ENCODE data around the gene HERC4.
"Not testable (repeated sequence)": the region's sequence is repeated elsewhere in the genome, so short reads cannot be mapped to it uniquely, and the experiment has no call there.

HERC4 gene

DNA sequence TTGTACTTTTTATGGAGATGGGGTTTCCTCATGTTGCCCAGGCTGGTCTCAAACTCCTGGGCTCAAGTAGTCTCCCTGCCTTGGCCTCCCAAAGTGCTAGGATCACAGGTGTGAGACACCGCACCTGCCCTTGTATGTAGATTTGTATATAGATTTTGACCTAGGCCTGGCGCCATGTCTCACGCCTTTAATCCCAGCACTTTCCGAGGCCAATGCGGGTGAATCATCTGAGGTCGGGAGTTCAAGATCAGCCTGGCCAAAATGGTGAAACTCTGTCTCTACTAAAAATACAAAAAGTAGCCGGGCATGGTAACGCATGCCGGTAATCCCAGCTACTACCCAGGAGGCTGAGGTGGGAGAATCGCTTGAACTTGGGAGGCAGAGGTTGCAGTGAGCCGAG is 197.7 kb downstream of the HERC4 start:
- not testable (repeated sequence) for DNase-seq

DNA sequence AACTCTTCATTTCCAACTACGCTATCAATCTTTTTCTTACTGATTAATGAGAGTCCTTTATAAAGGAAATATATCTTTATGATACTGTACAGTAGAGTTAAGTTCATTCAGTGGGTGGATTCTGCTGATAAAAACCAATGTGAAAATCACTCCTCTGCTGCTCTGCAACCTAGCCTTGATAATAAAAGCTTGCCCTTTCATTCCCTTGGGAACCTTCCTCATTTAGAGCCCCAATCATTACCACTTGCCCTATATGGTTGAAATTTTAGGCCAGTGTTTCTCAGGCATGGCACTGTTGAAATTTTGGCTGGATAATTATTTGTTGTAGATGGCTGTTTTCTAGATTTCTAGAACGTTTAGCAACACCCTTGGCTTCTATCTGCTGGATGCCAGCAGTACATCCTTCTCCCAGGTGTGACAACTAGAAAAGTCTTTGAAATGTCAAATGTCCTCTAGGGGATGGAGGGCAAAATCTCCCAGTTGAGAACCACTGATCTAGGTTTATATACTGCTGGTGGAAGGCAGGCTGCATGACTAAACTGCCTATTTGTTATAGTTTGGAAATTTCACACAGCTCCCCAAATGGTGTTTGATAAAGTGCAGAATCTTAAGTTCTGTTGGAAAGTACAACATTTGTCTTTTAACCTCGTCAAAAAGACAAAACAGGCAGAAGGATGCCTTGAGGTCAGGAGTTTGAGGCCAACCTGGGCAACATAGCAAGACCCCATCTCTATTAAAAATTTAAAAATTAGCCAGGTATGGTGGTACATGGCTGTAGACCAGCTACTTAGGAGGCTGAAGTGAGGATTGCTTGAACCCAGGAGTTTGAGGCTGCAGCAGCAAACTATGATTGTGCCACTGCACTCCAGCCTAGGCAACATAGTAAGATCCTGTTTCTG is 199.5 kb downstream of the HERC4 start:
- no peak for DNase-seq

Data from T-helper 9 cell (primary cell).